Smooth muscle cell (in vitro differentiated cells): ENCODE data around the gene RGS10. TPM values are rescaled to one million over a fixed set of nuclear protein-coding genes. Genes with fewer than 3 reads are reported as not detected.
"Not testable (repeated sequence)": the region's sequence is repeated elsewhere in the genome, so short reads cannot be mapped to it uniquely, and the experiment has no call there.

Experiments used
- DNase-seq: peaks from one replicate; lab custom pipeline; 2025; ENCODE audit not compliant: unreplicated experiment; lab: John Stamatoyannopoulos, UW
- H2AFZ ChIP-seq: fragments of 200-600 bp; sonication (generic); 2 replicates; pipeline ENCODE4 v1.6.0; 2016; ENCODE audit warnings: antibody characterized with exemption, low read depth, mild to moderate bottlenecking
- H3F3A ChIP-seq: fragments of 200-600 bp; sonication (generic); 2 replicates; pipeline ENCODE4 v1.6.0; 2017; ENCODE audit warnings: antibody characterized with exemption, low read depth
- H3K27ac ChIP-seq: fragments of 200-600 bp; sonication (generic); 2 replicates; pipeline ENCODE4 v1.5.1; 2016; ENCODE audit warnings: low read depth, mild to moderate bottlenecking
- H3K27me3 ChIP-seq: fragments of 200-600 bp; sonication (generic); 2 replicates; pipeline ENCODE4 v1.6.1; 2016; ENCODE audit warnings: low read depth, mild to moderate bottlenecking
- H3K36me3 ChIP-seq: fragments of 200-600 bp; sonication (generic); 2 replicates; pipeline ENCODE4 v1.5.1; 2016; ENCODE audit warnings: low read depth
- H3K4me1 ChIP-seq: fragments of 200-600 bp; sonication (generic); 2 replicates; pipeline ENCODE4 v1.5.1; 2016; ENCODE audit warnings: low read depth
- H3K4me2 ChIP-seq: fragments of 200-600 bp; sonication (generic); 2 replicates; pipeline ENCODE4 v1.6.0; 2016; ENCODE audit warnings: mild to moderate bottlenecking
- H3K4me3 ChIP-seq: fragments of 200-600 bp; sonication (generic); 2 replicates; pipeline ENCODE4 v1.5.1; 2016; ENCODE audit warnings: mild to moderate bottlenecking
- H3K79me2 ChIP-seq: fragments of 200-600 bp; sonication (generic); 2 replicates; pipeline ENCODE4 v1.6.0; 2016; ENCODE audit warnings: low read depth, mild to moderate bottlenecking
- H3K9ac ChIP-seq: fragments of 200-600 bp; sonication (generic); 2 replicates; pipeline ENCODE4 v1.6.0; 2016; ENCODE audit warnings: low read depth
- H3K9me3 ChIP-seq: fragments of 200-600 bp; sonication (generic); replicated peaks from 2 replicates; pipeline ENCODE4 v1.5.1; 2016; ENCODE audit warnings: low read depth
- H4K20me1 ChIP-seq: fragments of 200-600 bp; sonication (generic); 2 replicates; pipeline ENCODE4 v1.6.0; 2016; ENCODE audit warnings: low read depth
- WGBS: methylation state at CpG from one replicate; pipeline ENCODE4 v1.1.7; 2016; ENCODE audit warnings: low lambda C conversion rate; 5-methylcytosine and 5-hydroxymethylcytosine counted together
- polyA plus RNA-seq: library from polyadenylated mRNA; unstranded; fragments of >200 nt; fragmentation: Nextera tagmentation; extraction: Ambion mirVana; gene quantifications from 2 replicates; pipeline ENCODE4 v1.2.1, GENCODE V29; 2016
- total RNA-seq: library from RNA; depleted of rRNA; stranded (reverse); fragments of >200 nt; gene quantifications from 2 replicates; pipeline ENCODE4 v1.2.3, GENCODE V29; 2014
- TF ChIP-seq, protein P1 (sequence below): fragments of 200-600 bp; sonication (generic); IDR thresholded peaks from 2 replicates; pipeline ENCODE4 v1.5.1; 2017; ENCODE audit warnings: borderline replicate concordance, mild to moderate bottlenecking, antibody characterized with exemption; ENCODE audit not compliant: insufficient read depth, poor library complexity, severe bottlenecking

RGS10 gene
- total and polyA plus RNA-seq, 2 experiments from 2014 or later: 40.2 to 72.5 TPM

DNA sequence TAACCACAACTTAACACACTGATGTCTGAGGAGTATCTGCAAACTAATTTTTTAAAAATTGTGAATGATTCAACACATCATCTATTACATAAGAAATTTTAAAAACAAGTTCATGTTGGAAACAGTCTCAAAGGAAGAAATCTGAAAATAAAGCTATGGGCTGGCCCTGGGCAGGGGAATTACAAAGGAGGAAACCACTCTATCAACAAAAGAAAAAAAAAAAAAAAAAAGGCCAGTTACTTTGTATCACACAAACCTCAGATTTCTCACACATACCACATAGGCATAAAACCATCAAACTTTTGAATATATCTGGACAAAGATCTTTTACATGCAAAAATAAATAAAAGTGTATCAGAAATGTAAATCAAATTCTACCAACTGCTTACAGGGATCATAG, 33.5 kb upstream of the RGS10 start:
- Histone ChIP-seq H3K4me1 (no peaks in the 10 kb centered on the region), H3K27ac (no peak overlapping the region), H3K36me3 (peaks cover 50% of the 10 kb centered on the region), H3K9ac (no peak overlapping the region), H3K9me3 (no peaks in the 10 kb centered on the region), H4K20me1 (peaks cover 48% of the 10 kb centered on the region), H3F3A (peaks cover 8% of the 10 kb centered on the region), H2AFZ (no peak overlapping the region), H3K4me2 (no peak overlapping the region), H3K27me3 (no peaks in the 10 kb centered on the region), H3K79me2 (peaks cover 14% of the 10 kb centered on the region), H3K4me3 (no peak overlapping the region)
- DNase-seq: no peak
- TF ChIP-seq, protein P1, sequence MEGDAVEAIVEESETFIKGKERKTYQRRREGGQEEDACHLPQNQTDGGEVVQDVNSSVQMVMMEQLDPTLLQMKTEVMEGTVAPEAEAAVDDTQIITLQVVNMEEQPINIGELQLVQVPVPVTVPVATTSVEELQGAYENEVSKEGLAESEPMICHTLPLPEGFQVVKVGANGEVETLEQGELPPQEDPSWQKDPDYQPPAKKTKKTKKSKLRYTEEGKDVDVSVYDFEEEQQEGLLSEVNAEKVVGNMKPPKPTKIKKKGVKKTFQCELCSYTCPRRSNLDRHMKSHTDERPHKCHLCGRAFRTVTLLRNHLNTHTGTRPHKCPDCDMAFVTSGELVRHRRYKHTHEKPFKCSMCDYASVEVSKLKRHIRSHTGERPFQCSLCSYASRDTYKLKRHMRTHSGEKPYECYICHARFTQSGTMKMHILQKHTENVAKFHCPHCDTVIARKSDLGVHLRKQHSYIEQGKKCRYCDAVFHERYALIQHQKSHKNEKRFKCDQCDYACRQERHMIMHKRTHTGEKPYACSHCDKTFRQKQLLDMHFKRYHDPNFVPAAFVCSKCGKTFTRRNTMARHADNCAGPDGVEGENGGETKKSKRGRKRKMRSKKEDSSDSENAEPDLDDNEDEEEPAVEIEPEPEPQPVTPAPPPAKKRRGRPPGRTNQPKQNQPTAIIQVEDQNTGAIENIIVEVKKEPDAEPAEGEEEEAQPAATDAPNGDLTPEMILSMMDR: no peak

DNA sequence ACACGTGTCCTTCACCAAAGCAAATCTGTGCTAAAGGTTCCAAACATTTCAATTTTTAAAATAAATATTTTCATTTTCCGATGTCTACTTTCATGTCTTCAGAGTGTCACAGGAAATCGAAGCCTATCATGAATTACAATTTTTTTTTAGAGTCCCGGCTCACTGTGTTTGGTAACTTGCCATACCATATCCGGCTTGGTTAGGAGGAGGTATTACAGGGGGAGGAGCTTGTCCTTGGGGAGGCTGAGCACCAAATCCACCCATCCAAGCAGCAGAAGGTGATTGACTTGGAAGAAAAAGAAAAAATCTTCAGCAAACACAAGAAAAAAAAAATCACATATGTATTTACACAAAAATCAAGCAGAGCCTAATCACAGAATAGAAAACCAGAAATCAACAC, 33.0 kb upstream of the RGS10 start:
- Histone ChIP-seq H3F3A (peaks cover 8% of the 10 kb centered on the region), H3K4me3 (no peak overlapping the region), H4K20me1 (peaks cover 44% of the 10 kb centered on the region), H3K9ac (no peak overlapping the region), H3K27me3 (no peaks in the 10 kb centered on the region), H3K79me2 (peaks cover 10% of the 10 kb centered on the region), H3K9me3 (no peaks in the 10 kb centered on the region), H3K36me3 (peaks cover 50% of the 10 kb centered on the region), H3K4me1 (no peaks in the 10 kb centered on the region), H3K4me2 (no peak overlapping the region), H2AFZ (no peak overlapping the region), H3K27ac (no peak overlapping the region)
- no peak for DNase-seq
- TF ChIP-seq, protein P1: no peak
- WGBS: 97% methylated on average over 5 of the region's 5 CpGs

DNA sequence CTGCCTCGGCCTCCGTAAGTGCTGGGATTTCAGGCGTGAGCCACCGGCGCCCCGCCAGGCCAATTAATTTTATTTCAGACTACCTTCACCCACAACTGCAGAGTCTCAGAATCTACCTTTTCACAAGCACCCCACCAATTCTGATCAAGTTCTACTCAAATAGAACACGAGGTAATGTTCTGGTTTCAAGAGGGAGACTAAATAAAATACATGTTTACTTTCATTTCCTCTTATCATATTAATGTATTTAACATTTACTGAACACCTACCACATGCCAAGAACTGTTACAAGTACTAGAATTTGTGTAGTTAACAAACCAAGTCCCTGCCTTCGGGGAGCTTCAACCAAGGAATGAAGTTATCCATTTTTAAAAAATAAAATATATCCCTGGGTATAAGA, 25.5 kb upstream of the RGS10 start:
- Histone ChIP-seq H3K79me2 (no peaks in the 10 kb centered on the region), H3K4me1 (no peaks in the 10 kb centered on the region), H3K27me3 (no peaks in the 10 kb centered on the region), H3K9me3 (no peaks in the 10 kb centered on the region), H2AFZ (no peak overlapping the region), H3F3A (peaks cover 12% of the 10 kb centered on the region), H3K9ac (no peak overlapping the region), H3K4me3 (no peak overlapping the region), H3K4me2 (no peak overlapping the region), H4K20me1 (no peaks in the 10 kb centered on the region), H3K27ac (no peak overlapping the region), H3K36me3 (no peaks in the 10 kb centered on the region)
- DNase-seq: no peak
- WGBS: 96% methylated on average over 8 of the region's 8 CpGs
- TF ChIP-seq, protein P1: no peak

DNA sequence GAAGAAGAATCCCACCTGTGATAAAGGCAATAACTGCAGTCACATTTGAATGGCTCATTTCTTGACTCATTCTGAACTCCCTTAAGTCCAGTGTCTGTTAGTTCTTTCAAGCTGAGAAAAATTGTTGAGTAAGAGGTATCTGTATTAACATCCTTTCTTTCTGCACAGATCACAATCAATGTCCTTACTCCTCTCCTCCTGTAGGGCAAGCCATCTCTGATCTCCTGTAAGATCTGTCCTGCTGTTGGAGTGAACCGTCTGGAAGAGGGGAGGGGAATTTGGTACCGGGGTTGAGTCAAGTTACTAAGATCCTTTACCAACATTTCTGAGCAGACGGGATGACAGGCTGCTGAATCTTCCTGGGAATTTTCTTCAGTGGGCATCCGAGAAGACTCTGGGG, 19.6 kb upstream of the RGS10 start:
- WGBS: 89% methylated on average over 4 of the region's 4 CpGs

DNA sequence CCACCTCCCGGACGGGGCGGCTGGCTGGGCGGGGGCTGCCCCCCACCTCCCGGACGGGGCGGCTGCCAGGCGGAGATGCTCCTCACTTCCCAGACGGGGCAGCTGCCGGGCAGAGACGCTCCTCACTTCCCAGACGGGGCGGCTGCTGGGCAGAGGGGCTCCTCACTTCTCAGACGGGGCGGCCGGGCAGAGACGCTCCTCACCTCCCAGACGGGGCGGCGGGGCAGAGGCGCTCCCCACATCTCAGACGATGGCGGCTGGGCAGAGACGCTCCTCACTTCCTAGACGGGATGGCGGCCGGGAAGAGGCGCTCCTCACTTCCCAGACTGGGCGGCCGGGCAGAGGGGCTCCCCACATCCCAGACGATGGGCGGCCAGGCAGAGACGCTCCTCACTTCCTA, 17.0 kb upstream of the RGS10 start:
- not testable (repeated sequence) for H3K4me2 ChIP-seq, H3K4me3 ChIP-seq, H3K27ac ChIP-seq, H3K4me1 ChIP-seq, H3K79me2 ChIP-seq, H3K36me3 ChIP-seq, H3K27me3 ChIP-seq, H2AFZ ChIP-seq, H3K9me3 ChIP-seq, H3K9ac ChIP-seq, DNase-seq, H4K20me1 ChIP-seq, H3F3A ChIP-seq
- WGBS: 98% methylated on average over 18 of the region's 33 CpGs

More for the DNA sequence above, 19.6 kb upstream of the RGS10 start:
- H3K9me3 ChIP-seq: no peaks in the 10 kb centered on the region
- no peaks in the 10 kb centered on the region for H4K20me1 ChIP-seq
- H3K4me3 ChIP-seq: no peak overlapping the region
- no peaks in the 10 kb centered on the region for H3K27me3 ChIP-seq
- no peak overlapping the region for H3K9ac ChIP-seq
- H3F3A ChIP-seq: no peaks in the 10 kb centered on the region
- no peak overlapping the region for H3K4me2 ChIP-seq
- no peaks in the 10 kb centered on the region for H3K79me2 ChIP-seq
- no peaks in the 10 kb centered on the region for H3K36me3 ChIP-seq
- no peaks in the 10 kb centered on the region for H3K4me1 ChIP-seq
- TF ChIP-seq, protein P1: no peak
- no peak overlapping the region for H3K27ac ChIP-seq
- H2AFZ ChIP-seq: no peak overlapping the region
- no peak for DNase-seq

DNA sequence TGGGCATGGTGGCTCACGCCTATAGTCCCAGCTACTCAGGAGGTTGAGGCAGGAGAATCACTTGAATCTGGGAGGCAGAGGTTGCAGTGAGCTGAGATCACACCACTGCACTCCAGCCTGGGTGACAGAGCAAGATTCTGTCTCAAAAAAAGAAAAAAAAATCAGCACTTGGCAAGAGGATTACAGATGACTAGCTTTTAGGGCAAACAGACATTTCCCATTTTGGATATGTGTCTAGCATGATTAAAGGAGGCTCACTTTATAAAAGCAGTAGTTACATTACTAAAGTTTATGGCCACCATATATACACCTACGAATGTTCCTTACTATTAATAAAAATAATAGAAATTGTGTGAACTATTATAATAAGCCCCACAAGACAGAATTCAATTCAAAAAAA, 13.6 kb upstream of the RGS10 start:
- not testable (repeated sequence) for H4K20me1 ChIP-seq, H3K79me2 ChIP-seq, H3K9ac ChIP-seq, DNase-seq, H3K4me1 ChIP-seq, H2AFZ ChIP-seq, H3K9me3 ChIP-seq, H3F3A ChIP-seq, H3K36me3 ChIP-seq, H3K27ac ChIP-seq, H3K27me3 ChIP-seq, H3K4me3 ChIP-seq, H3K4me2 ChIP-seq
- WGBS: 100% methylated on average over 2 of the region's 2 CpGs
